Tibial nerve (tissue), 4 donors: ENCODE measurements around the gene CRB1. TPM values are rescaled to one million over a fixed set of nuclear protein-coding genes. Genes with fewer than 3 reads are reported as not detected.
A peak's percentile ranks its signal among the peaks of the same experiment; 100 is the strongest.

Experiments
- DNase-seq, 2 donors: peaks; one replicate each; pipeline ENCODE4 v3.0.0-alpha.2; 2019; ENCODE audit warnings: low spot score in 2 of 2
- H3K27ac ChIP-seq, 4 donors: fragments of 200-600 bp; sonication (generic) in 3 of 4; one replicate each; pipeline ENCODE4 v1.5.1; 2017 to 2019; ENCODE audit warnings: mild to moderate bottlenecking in 1 of 4
- H3K27me3 ChIP-seq, 2 donors: fragments of 200-600 bp; sonication (generic) in 1 of 2; one replicate each; pipeline versions ENCODE4 v1.5.1 to v1.6.0; 2017 to 2019
- H3K36me3 ChIP-seq, 3 donors: fragments of 200-600 bp; sonication (generic); one replicate each; pipeline ENCODE4 v1.5.1; 2018 to 2019
- H3K4me1 ChIP-seq, 4 donors: fragments of 200-600 bp; sonication (generic) in 3 of 4; one replicate each; pipeline ENCODE4 v1.5.1; 2017 to 2019
- H3K4me3 ChIP-seq, 4 donors: fragments of 200-600 bp; sonication (generic) in 3 of 4; one replicate each; pipeline ENCODE4 v1.5.1; 2017 to 2019; ENCODE audit warnings: mild to moderate bottlenecking in 1 of 4, moderate library complexity in 1 of 4
- H3K9me3 ChIP-seq, 4 donors: fragments of 200-600 bp; sonication (generic) in 3 of 4; one replicate each; pipeline ENCODE4 v1.5.1; 2017 to 2019
- EP300 ChIP-seq, 2 donors: sonication (generic); formaldehyde crosslinking; IDR thresholded peaks; one replicate each; pipeline ENCODE4 v1.6.1; 2017; ENCODE audit warnings: antibody characterized with exemption in 2 of 2, mild to moderate bottlenecking in 1 of 2
- POLR2A ChIP-seq, 2 donors: fragments of 450-650 bp; IDR thresholded peaks; one replicate each; pipeline ENCODE4 v1.6.1; 2017; ENCODE audit warnings: antibody characterized with exemption in 2 of 2, mild to moderate bottlenecking in 2 of 2, moderate library complexity in 2 of 2
- WGBS, 2 donors: methylation state at CpG; one replicate each; pipeline ENCODE4 v1.1.5; 2018; 5-methylcytosine and 5-hydroxymethylcytosine counted together
- total RNA-seq, 4 donors: library from RNA; depleted of rRNA; stranded (reverse); fragments of >200 nt; gene quantifications; one replicate each; pipeline ENCODE4 v1.1.0, GENCODE V29; 2016
- TF ChIP-seq, protein P1 (sequence below), 5 experiments: fragments of 200-600 bp in 3 of 5; fragments of 450-650 bp in 2 of 5; sonication (generic) in 3 of 5; IDR thresholded peaks; one replicate each; pipeline ENCODE4 v1.5.1; 2016 to 2019; ENCODE audit warnings: antibody characterized with exemption in 5 of 5, mild to moderate bottlenecking in 3 of 5, moderate library complexity in 2 of 5

Gene CRB1
- total RNA-seq, 4 donors from 2014 or later = 0.60 to 4.0 (median 1.7) TPM

DNA sequence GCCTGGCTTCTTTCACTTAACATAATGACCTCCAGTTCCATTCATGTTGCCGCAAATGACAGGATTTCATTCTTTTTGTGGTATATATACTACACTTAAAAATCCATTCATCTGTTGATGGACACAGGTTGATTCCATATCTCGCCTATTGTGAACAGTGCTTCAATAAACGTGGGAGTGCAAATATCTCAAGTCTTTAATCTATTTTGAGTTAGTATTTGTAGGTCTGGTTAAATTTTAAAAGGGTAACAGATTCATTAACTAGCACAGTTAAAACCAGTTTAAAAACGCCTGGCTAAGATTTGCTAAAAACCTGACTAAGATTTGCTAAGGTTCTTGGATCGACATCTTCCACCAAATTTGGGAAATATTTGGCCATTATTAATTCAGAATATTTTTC, 45.7 kb downstream of the CRB1 start:
- 65 to 78% methylated on average over 5 of the region's 5 CpGs for WGBS, 2 donors
- Histone ChIP-seq H3K27me3 (no peaks in the 10 kb centered on the region), H3K4me1 (peaks cover 0 to 4% (median 0%) of the 10 kb centered on the region in 4 donors), H3K27ac (no peak overlapping the region), H3K9me3 (no peaks in the 10 kb centered on the region), H3K36me3 (no peaks in the 10 kb centered on the region), H3K4me3 (no peak overlapping the region)
- no peak for DNase-seq
- TF ChIP-seq EP300 (IDR thresholded peaks at IDR 0.05) (no peak), POLR2A (IDR thresholded peaks at IDR 0.05) (no peak)
- TF ChIP-seq, protein P1, sequence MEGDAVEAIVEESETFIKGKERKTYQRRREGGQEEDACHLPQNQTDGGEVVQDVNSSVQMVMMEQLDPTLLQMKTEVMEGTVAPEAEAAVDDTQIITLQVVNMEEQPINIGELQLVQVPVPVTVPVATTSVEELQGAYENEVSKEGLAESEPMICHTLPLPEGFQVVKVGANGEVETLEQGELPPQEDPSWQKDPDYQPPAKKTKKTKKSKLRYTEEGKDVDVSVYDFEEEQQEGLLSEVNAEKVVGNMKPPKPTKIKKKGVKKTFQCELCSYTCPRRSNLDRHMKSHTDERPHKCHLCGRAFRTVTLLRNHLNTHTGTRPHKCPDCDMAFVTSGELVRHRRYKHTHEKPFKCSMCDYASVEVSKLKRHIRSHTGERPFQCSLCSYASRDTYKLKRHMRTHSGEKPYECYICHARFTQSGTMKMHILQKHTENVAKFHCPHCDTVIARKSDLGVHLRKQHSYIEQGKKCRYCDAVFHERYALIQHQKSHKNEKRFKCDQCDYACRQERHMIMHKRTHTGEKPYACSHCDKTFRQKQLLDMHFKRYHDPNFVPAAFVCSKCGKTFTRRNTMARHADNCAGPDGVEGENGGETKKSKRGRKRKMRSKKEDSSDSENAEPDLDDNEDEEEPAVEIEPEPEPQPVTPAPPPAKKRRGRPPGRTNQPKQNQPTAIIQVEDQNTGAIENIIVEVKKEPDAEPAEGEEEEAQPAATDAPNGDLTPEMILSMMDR (IDR thresholded peaks at IDR 0.05) = no peak

DNA sequence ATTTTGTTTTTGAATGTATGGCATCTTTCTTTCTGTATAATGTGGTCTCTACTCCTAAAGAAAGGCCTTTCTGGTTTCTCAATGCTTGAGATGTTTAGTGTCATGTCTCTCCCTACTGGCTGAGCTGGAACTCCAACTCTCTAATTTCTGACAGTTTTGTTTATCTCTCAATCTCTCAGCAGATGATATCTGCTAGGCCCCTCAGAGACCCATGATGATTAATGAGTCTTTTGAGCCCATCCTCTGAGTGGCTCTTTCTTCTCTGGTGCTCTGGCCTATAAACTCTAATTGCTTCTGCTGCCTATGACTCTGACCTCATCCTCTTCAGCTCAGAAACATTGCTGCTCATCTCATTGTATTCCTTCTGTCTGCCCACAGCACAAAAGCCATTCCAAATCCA, 46.6 kb downstream of the CRB1 start:
- TF ChIP-seq, protein P1 (IDR thresholded peaks at IDR 0.05) = no peak
- TF ChIP-seq POLR2A (IDR thresholded peaks at IDR 0.05) (no peak), EP300 (IDR thresholded peaks at IDR 0.05) (no peak)
- no peak for DNase-seq
- no peak overlapping the region for H3K27ac ChIP-seq
- no peaks in the 10 kb centered on the region for H3K36me3 ChIP-seq
- no peaks in the 10 kb centered on the region for H3K9me3 ChIP-seq
- peaks cover 0 to 4% (median 0%) of the 10 kb centered on the region in 4 donors for H3K4me1 ChIP-seq
- H3K4me3 ChIP-seq = no peak overlapping the region
- H3K27me3 ChIP-seq = no peaks in the 10 kb centered on the region

DNA sequence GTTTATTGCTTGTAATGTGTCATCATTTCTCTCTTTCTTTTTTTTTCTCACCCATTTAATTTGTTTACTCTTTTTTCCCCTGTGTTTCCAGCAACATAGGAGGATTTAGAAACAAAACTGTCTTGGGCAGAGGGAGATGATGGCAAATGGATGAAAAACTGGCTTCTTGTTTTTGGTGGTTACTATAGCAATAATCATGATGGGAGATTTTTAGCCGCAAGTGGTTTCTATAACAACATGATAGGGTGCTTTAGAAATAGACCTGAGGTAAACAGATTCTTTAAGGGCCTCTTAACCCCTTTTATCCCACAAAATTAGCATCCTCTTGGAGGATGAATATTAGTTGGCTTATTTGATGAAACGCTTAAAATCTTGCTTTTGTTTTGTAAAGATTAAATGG, 51.6 kb downstream of the CRB1 start:
- Histone ChIP-seq H3K9me3 (no peaks in the 10 kb centered on the region), H3K4me3 (no peak overlapping the region), H3K27me3 (no peaks in the 10 kb centered on the region), H3K36me3 (no peaks in the 10 kb centered on the region), H3K27ac (peak overlapping the region in 1 of 4 donors; percentile 76), H3K4me1 (peaks cover 0 to 16% (median 2%) of the 10 kb centered on the region in 4 donors)
- DNase-seq = no peak
- TF ChIP-seq POLR2A (IDR thresholded peaks at IDR 0.05) (no peak), EP300 (IDR thresholded peaks at IDR 0.05) (no peak)
- TF ChIP-seq, protein P1 (IDR thresholded peaks at IDR 0.05) = no peak
- WGBS, 2 donors = 82 to 91% methylated on average over 2 of the region's 2 CpGs

DNA sequence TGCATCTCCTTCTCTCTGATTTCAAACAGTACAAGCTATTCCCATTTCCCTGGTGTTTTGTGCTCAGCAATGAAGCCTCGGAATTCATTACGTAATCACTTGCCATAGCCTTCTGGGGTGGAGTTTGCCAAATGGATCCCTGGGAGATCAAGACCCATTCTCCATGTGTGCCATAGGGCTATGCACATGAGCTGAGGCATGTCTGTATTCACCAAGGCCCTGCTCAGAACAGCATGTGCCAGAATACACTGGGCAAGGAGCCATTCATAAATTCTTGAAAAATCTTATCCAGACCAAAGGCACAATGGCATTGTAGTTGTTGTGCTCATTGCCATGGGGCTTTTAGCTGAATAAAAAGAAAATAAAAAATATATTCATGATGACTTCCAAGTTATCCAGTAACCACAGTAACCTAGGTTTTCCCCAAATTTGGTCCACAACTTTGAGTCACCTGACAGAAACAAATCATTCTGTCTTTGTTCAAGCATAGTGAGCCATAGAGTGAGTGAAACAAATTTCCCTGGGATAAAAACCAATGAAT, 53.0 kb downstream of the CRB1 start:
- Histone ChIP-seq H3K27ac (peak overlapping the region; percentile 26 to 76 (median 67)), H3K9me3 (no peaks in the 10 kb centered on the region), H3K4me1 (peaks cover 0 to 12% (median 2%) of the 10 kb centered on the region in 4 donors), H3K4me3 (no peak overlapping the region), H3K36me3 (no peaks in the 10 kb centered on the region), H3K27me3 (no peaks in the 10 kb centered on the region)
- WGBS, 2 donors = 22 to 26% methylated on average over 2 of the region's 2 CpGs
- DNase-seq = peak in 1 of 2 donors; percentile 28
- TF ChIP-seq EP300 (IDR thresholded peaks at IDR 0.05) (peak in 1 of 2 donors; percentile 95), POLR2A (IDR thresholded peaks at IDR 0.05) (no peak)
- TF ChIP-seq, protein P1 (IDR thresholded peaks at IDR 0.05) = no peak

DNA sequence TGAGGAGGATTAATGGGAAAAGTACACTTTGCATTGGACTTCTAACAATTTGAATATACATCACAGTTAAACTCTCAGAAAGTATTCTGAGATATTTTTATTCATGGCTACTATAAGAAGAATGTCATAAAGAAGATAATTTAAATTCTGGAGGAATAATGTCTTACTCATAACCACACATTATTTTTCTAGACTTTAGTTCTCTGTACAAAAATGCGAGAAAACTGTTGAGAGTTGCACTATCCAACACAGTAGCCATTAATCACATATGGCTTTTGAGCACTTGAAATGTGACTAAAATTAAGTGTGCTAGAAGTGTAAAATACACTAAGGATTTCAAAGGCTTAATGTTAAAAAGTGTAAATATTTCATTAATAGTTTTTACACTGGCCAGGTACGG, 53.8 kb downstream of the CRB1 start:
- Histone ChIP-seq H3K4me3 (no peak overlapping the region), H3K27me3 (no peaks in the 10 kb centered on the region), H3K4me1 (peaks cover 0 to 12% (median 2%) of the 10 kb centered on the region in 4 donors), H3K9me3 (no peaks in the 10 kb centered on the region), H3K27ac (peak overlapping the region; percentile 26 to 76 (median 54)), H3K36me3 (no peaks in the 10 kb centered on the region)
- TF ChIP-seq, protein P1 (IDR thresholded peaks at IDR 0.05) = no peak
- TF ChIP-seq POLR2A (IDR thresholded peaks at IDR 0.05) = no peak
- TF ChIP-seq EP300 (IDR thresholded peaks at IDR 0.05) = no peak
- 67 to 76% methylated on average over 2 of the region's 2 CpGs for WGBS, 2 donors
- DNase-seq = no peak
